Panc1 (cell line): ENCODE data around the gene GRM4.

ENCODE experiments used
- POLR2AphosphoS5 ChIP-seq: IDR thresholded peaks from 2 replicates; pipeline ENCODE4 v1.6.1; 2012; ENCODE audit warnings: mild to moderate bottlenecking, low read depth, low read length, moderate library complexity
- SIN3A ChIP-seq: IDR thresholded peaks from 2 replicates; pipeline ENCODE4 v1.6.1; 2012; ENCODE audit warnings: low read depth, mild to moderate bottlenecking, low read length, moderate library complexity, borderline replicate concordance; ENCODE audit not compliant: insufficient read depth
- TCF7L2 ChIP-seq: IDR thresholded peaks from 2 replicates; pipeline ENCODE4 v1.6.1; 2011; ENCODE audit warnings: mild to moderate bottlenecking, low read depth, low read length, inconsistent platforms
- TF ChIP-seq, protein P1 (sequence below): fragments of 450-650 bp; IDR thresholded peaks from 2 replicates; pipeline ENCODE4 v1.5.1; 2017; ENCODE audit warnings: mild to moderate bottlenecking
- TF ChIP-seq, protein P2 (sequence below), 2 experiments: IDR thresholded peaks; 2 replicates each; pipeline ENCODE4 v1.6.1; 2011 to 2012; ENCODE audit warnings: low read depth in 2 of 2, control low read depth in 1 of 2, low read length in 1 of 2, mild to moderate bottlenecking in 1 of 2, moderate library complexity in 1 of 2; ENCODE audit not compliant: insufficient read depth in 1 of 2

GRCh38 chr6:33975661-33976436 lies 170.0 kb downstream of the GRM4 start:
- TF ChIP-seq, protein P1, sequence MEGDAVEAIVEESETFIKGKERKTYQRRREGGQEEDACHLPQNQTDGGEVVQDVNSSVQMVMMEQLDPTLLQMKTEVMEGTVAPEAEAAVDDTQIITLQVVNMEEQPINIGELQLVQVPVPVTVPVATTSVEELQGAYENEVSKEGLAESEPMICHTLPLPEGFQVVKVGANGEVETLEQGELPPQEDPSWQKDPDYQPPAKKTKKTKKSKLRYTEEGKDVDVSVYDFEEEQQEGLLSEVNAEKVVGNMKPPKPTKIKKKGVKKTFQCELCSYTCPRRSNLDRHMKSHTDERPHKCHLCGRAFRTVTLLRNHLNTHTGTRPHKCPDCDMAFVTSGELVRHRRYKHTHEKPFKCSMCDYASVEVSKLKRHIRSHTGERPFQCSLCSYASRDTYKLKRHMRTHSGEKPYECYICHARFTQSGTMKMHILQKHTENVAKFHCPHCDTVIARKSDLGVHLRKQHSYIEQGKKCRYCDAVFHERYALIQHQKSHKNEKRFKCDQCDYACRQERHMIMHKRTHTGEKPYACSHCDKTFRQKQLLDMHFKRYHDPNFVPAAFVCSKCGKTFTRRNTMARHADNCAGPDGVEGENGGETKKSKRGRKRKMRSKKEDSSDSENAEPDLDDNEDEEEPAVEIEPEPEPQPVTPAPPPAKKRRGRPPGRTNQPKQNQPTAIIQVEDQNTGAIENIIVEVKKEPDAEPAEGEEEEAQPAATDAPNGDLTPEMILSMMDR, result no peak
- no peak for TF ChIP-seq POLR2AphosphoS5
- TF ChIP-seq, protein P2, sequence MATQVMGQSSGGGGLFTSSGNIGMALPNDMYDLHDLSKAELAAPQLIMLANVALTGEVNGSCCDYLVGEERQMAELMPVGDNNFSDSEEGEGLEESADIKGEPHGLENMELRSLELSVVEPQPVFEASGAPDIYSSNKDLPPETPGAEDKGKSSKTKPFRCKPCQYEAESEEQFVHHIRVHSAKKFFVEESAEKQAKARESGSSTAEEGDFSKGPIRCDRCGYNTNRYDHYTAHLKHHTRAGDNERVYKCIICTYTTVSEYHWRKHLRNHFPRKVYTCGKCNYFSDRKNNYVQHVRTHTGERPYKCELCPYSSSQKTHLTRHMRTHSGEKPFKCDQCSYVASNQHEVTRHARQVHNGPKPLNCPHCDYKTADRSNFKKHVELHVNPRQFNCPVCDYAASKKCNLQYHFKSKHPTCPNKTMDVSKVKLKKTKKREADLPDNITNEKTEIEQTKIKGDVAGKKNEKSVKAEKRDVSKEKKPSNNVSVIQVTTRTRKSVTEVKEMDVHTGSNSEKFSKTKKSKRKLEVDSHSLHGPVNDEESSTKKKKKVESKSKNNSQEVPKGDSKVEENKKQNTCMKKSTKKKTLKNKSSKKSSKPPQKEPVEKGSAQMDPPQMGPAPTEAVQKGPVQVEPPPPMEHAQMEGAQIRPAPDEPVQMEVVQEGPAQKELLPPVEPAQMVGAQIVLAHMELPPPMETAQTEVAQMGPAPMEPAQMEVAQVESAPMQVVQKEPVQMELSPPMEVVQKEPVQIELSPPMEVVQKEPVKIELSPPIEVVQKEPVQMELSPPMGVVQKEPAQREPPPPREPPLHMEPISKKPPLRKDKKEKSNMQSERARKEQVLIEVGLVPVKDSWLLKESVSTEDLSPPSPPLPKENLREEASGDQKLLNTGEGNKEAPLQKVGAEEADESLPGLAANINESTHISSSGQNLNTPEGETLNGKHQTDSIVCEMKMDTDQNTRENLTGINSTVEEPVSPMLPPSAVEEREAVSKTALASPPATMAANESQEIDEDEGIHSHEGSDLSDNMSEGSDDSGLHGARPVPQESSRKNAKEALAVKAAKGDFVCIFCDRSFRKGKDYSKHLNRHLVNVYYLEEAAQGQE (IDR thresholded peaks at IDR 0.05; ENCODE audit: insufficient read depth in 1 of 2, low read depth in 2 of 2, low read length in 1 of 2), result no peak
- TF ChIP-seq SIN3A, result no peak
- TF ChIP-seq TCF7L2, result no peak
